Smooth muscle cell (in vitro differentiated cells): ENCODE measurements around the gene TMEM8B. TPM values are rescaled to one million over a fixed set of nuclear protein-coding genes. Genes with fewer than 3 reads are reported as not detected.
A peak's percentile ranks its signal among the peaks of the same experiment; 100 is the strongest.

ENCODE experiments used
- DNase-seq: peaks from one replicate; lab custom pipeline; 2025; ENCODE audit not compliant: unreplicated experiment; lab: John Stamatoyannopoulos, UW
- H2AFZ ChIP-seq: fragments of 200-600 bp; sonication (generic); 2 replicates; pipeline ENCODE4 v1.6.0; 2016; ENCODE audit warnings: antibody characterized with exemption, low read depth, mild to moderate bottlenecking
- H3F3A ChIP-seq: fragments of 200-600 bp; sonication (generic); 2 replicates; pipeline ENCODE4 v1.6.0; 2017; ENCODE audit warnings: antibody characterized with exemption, low read depth
- H3K27ac ChIP-seq: fragments of 200-600 bp; sonication (generic); 2 replicates; pipeline ENCODE4 v1.5.1; 2016; ENCODE audit warnings: low read depth, mild to moderate bottlenecking
- H3K27me3 ChIP-seq: fragments of 200-600 bp; sonication (generic); 2 replicates; pipeline ENCODE4 v1.6.1; 2016; ENCODE audit warnings: low read depth, mild to moderate bottlenecking
- H3K36me3 ChIP-seq: fragments of 200-600 bp; sonication (generic); 2 replicates; pipeline ENCODE4 v1.5.1; 2016; ENCODE audit warnings: low read depth
- H3K4me1 ChIP-seq: fragments of 200-600 bp; sonication (generic); 2 replicates; pipeline ENCODE4 v1.5.1; 2016; ENCODE audit warnings: low read depth
- H3K4me2 ChIP-seq: fragments of 200-600 bp; sonication (generic); 2 replicates; pipeline ENCODE4 v1.6.0; 2016; ENCODE audit warnings: mild to moderate bottlenecking
- H3K4me3 ChIP-seq: fragments of 200-600 bp; sonication (generic); 2 replicates; pipeline ENCODE4 v1.5.1; 2016; ENCODE audit warnings: mild to moderate bottlenecking
- H3K79me2 ChIP-seq: fragments of 200-600 bp; sonication (generic); 2 replicates; pipeline ENCODE4 v1.6.0; 2016; ENCODE audit warnings: low read depth, mild to moderate bottlenecking
- H3K9ac ChIP-seq: fragments of 200-600 bp; sonication (generic); 2 replicates; pipeline ENCODE4 v1.6.0; 2016; ENCODE audit warnings: low read depth
- H3K9me3 ChIP-seq: fragments of 200-600 bp; sonication (generic); replicated peaks from 2 replicates; pipeline ENCODE4 v1.5.1; 2016; ENCODE audit warnings: low read depth
- H4K20me1 ChIP-seq: fragments of 200-600 bp; sonication (generic); 2 replicates; pipeline ENCODE4 v1.6.0; 2016; ENCODE audit warnings: low read depth
- CTCF ChIP-seq: fragments of 200-600 bp; sonication (generic); IDR thresholded peaks from 2 replicates; pipeline ENCODE4 v1.5.1; 2017; ENCODE audit warnings: borderline replicate concordance, mild to moderate bottlenecking, antibody characterized with exemption; ENCODE audit not compliant: insufficient read depth, poor library complexity, severe bottlenecking
- whole genome bisulfite sequencing: methylation state at CpG from one replicate; pipeline ENCODE4 v1.1.7; 2016; ENCODE audit warnings: low lambda C conversion rate; 5-methylcytosine and 5-hydroxymethylcytosine counted together
- polyA plus RNA-seq: library from polyadenylated mRNA; unstranded; fragments of >200 nt; fragmentation: Nextera tagmentation; extraction: Ambion mirVana; gene quantifications from 2 replicates; pipeline ENCODE4 v1.2.1, GENCODE V29; 2016
- total RNA-seq: library from RNA; depleted of rRNA; stranded (reverse); fragments of >200 nt; gene quantifications from 2 replicates; pipeline ENCODE4 v1.2.3, GENCODE V29; 2014

TMEM8B gene
- total and polyA plus RNA-seq, 2 experiments from 2014 or later, result 4.9 to 18.7 TPM

- no peaks in the 10 kb centered on the region for H3K36me3 ChIP-seq
- H4K20me1 ChIP-seq, result no peaks in the 10 kb centered on the region
- peaks cover 12% of the 10 kb centered on the region for H3K4me1 ChIP-seq
- H3K9me3 ChIP-seq, result no peaks in the 10 kb centered on the region
- H3K27ac ChIP-seq, result no peak overlapping the region
- no peak overlapping the region for H3K9ac ChIP-seq
- peak overlapping the region; percentile 57 for H3K4me3 ChIP-seq
- H3K4me2 ChIP-seq, result peak overlapping the region; percentile 91
- H3F3A ChIP-seq, result no peaks in the 10 kb centered on the region
- no peaks in the 10 kb centered on the region for H3K79me2 ChIP-seq
- WGBS, result 87% methylated on average over 33 of the region's 34 CpGs
- H3K27me3 ChIP-seq, result no peaks in the 10 kb centered on the region
- no peak for DNase-seq
- no peak for TF ChIP-seq CTCF
- no peak overlapping the region for H2AFZ ChIP-seq
Observed at GRCh38 chr9:35792024-35792813, 36.8 kb upstream of the TMEM8B start.

- no peaks in the 10 kb centered on the region for H4K20me1 ChIP-seq
- no peaks in the 10 kb centered on the region for H3K27me3 ChIP-seq
- no peak overlapping the region for H2AFZ ChIP-seq
- no peak overlapping the region for H3K4me3 ChIP-seq
- H3F3A ChIP-seq, result no peaks in the 10 kb centered on the region
- H3K79me2 ChIP-seq, result no peaks in the 10 kb centered on the region
- H3K4me1 ChIP-seq, result peaks cover 12% of the 10 kb centered on the region
- H3K36me3 ChIP-seq, result no peaks in the 10 kb centered on the region
- no peak for DNase-seq
- peak overlapping the region; percentile 91 for H3K4me2 ChIP-seq
- WGBS, result 92% methylated on average over 14 of the region's 14 CpGs
- H3K9ac ChIP-seq, result no peak overlapping the region
- H3K27ac ChIP-seq, result no peak overlapping the region
- no peaks in the 10 kb centered on the region for H3K9me3 ChIP-seq
- no peak for TF ChIP-seq CTCF
Observed at GRCh38 chr9:35792826-35793225, 36.2 kb upstream of the TMEM8B start.

- H2AFZ ChIP-seq, result no peak overlapping the region
- H3K27ac ChIP-seq, result no peak overlapping the region
- no peaks in the 10 kb centered on the region for H3K79me2 ChIP-seq
- peak overlapping the region; percentile 91 for H3K4me2 ChIP-seq
- H3F3A ChIP-seq, result no peaks in the 10 kb centered on the region
- no peaks in the 10 kb centered on the region for H3K9me3 ChIP-seq
- no peak for DNase-seq
- no peaks in the 10 kb centered on the region for H3K27me3 ChIP-seq
- H3K4me1 ChIP-seq, result peaks cover 12% of the 10 kb centered on the region
- 73% methylated on average over 2 of the region's 2 CpGs for WGBS
- TF ChIP-seq CTCF, result no peak
- no peak overlapping the region for H3K4me3 ChIP-seq
- H4K20me1 ChIP-seq, result no peaks in the 10 kb centered on the region
- no peak overlapping the region for H3K9ac ChIP-seq
- no peaks in the 10 kb centered on the region for H3K36me3 ChIP-seq
Observed at GRCh38 chr9:35793461-35793860, 35.6 kb upstream of the TMEM8B start.

- Histone ChIP-seq H3K4me3 (no peak overlapping the region), H3K79me2 (no peaks in the 10 kb centered on the region), H2AFZ (no peak overlapping the region)
Observed at GRCh38 chr9:35795695-35796094, 33.3 kb upstream of the TMEM8B start.

More at GRCh38 chr9:35795695-35796094, 33.3 kb upstream of the TMEM8B start:
- no peaks in the 10 kb centered on the region for H3F3A ChIP-seq
- no peak overlapping the region for H3K9ac ChIP-seq
- H4K20me1 ChIP-seq, result no peaks in the 10 kb centered on the region
- H3K4me2 ChIP-seq, result no peak overlapping the region
- H3K9me3 ChIP-seq, result no peaks in the 10 kb centered on the region
- no peak for DNase-seq
- peak overlapping the region; percentile 37 for H3K27ac ChIP-seq
- no peaks in the 10 kb centered on the region for H3K27me3 ChIP-seq
- peaks cover 8% of the 10 kb centered on the region for H3K4me1 ChIP-seq
- TF ChIP-seq CTCF, result no peak
- no peaks in the 10 kb centered on the region for H3K36me3 ChIP-seq
